Activated T-helper 1 cell treated with anti-CD3 and anti-CD28 coated beads, Interleukin-12 subunit alpha, Interleukin-12 subunit beta, Interleukin-2, Interleukin-4 antibody, amounts not matched to agents 30 ng/mL and 10 ng/mL and 1 ng/mL, durations not matched to agents 14 hours and 24 hours and 36 hours (primary cell): ENCODE measurements around the gene HNRNPF. TPM values are rescaled to one million over a fixed set of nuclear protein-coding genes. Genes with fewer than 3 reads are reported as not detected.
"Not testable (repeated sequence)": the region's sequence is repeated elsewhere in the genome, so short reads cannot be mapped to it uniquely, and the experiment has no call there.

ENCODE experiments used
- DNase-seq: peaks from one replicate; pipeline ENCODE4 v3.0.0; 2021; ENCODE audit warnings: low spot score
- H3K27ac Mint-ChIP-seq: one replicate; pipeline ENCODE4 v1.8.0; 2021; ENCODE audit warnings: mild to moderate bottlenecking, mixed read lengths
- H3K27me3 Mint-ChIP-seq: one replicate; pipeline ENCODE4 v1.8.0; 2022; ENCODE audit warnings: mild to moderate bottlenecking, moderate library complexity, mixed read lengths; ENCODE audit not compliant: insufficient read depth
- H3K36me3 Mint-ChIP-seq: one replicate; pipeline ENCODE4 v1.8.0; 2021; ENCODE audit warnings: low read depth, mixed read lengths
- H3K4me1 Mint-ChIP-seq: one replicate; pipeline ENCODE4 v1.8.0; 2021; ENCODE audit warnings: low read depth, mixed read lengths
- H3K4me3 Mint-ChIP-seq: one replicate; pipeline ENCODE4 v1.8.0; 2021; ENCODE audit warnings: mild to moderate bottlenecking, moderate library complexity, mixed read lengths
- H3K9me3 Mint-ChIP-seq: one replicate; pipeline ENCODE4 v1.8.0; 2021; ENCODE audit warnings: mixed read lengths
- intact Hi-C: fragments of 100-400 bp; cut with micrococcal nuclease; formaldehyde crosslinking; loops from one replicate; pipeline ENCODE4 v1.15.1; 2024
- total RNA-seq: library from RNA; stranded (reverse); gene quantifications from 2 replicates; pipeline ENCODE4 v1.2.3, GENCODE V29; 2022

Gene HNRNPF, protein sequence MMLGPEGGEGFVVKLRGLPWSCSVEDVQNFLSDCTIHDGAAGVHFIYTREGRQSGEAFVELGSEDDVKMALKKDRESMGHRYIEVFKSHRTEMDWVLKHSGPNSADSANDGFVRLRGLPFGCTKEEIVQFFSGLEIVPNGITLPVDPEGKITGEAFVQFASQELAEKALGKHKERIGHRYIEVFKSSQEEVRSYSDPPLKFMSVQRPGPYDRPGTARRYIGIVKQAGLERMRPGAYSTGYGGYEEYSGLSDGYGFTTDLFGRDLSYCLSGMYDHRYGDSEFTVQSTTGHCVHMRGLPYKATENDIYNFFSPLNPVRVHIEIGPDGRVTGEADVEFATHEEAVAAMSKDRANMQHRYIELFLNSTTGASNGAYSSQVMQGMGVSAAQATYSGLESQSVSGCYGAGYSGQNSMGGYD
- total RNA-seq, result 499 and 501 TPM in 2 replicates

DNA sequence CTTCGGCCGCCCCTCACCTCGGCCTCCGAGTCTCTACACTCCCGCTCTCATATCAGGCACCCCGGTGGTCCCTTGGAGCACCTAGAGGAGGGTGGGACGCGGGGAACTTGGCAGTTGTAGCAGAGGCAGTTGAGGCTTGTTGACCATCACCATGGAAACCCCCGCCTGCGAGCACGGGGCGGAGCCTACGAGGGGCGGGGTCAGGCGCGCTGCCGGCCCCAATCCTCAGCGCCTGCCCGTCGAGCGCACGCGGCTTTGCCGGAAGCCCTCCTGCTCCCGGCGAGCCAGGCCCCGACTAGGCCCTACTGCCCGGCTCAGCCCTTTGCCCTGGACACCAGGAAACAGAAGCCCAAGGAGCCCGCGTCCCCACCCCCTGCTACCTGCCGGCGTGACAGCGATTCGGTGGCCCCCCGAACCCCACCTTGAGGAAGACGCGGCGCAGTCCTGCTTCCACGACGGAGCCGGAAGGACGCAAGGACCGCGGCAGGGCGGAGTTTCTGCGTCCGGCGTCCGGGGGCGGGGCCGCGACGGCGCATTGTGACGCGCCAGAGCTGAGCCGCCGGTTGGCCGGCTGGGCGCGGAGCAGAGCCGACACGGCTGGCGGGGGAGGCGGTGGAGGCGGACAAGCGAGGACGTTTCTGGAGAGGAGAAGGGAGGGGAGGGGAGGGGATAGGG, at the start of gene HNRNPF:
HNRNPF (minus strand) TSS at position 477 of the 675 bp plus-strand sequence. CDS start 21,302 bp downstream, outside the sequence.
- Mint-ChIP-seq H3K27ac (peak within 1 kb of the TSS; percentile 100), H3K4me1 (peaks cover 34% of the 10 kb centered on the region), H3K36me3 (peaks cover 25% of the 10 kb centered on the region), H3K4me3 (peak within 1 kb of the TSS; percentile 99), H3K27me3 (no peaks in the 10 kb centered on the region), H3K9me3 (no peaks in the 10 kb centered on the region)
- intact Hi-C loops, result loop anchor here (1.0 kb wide), 2 partner anchors 11 to 27 kb away; no protein-coding TSS in a partner anchor
- peak; percentile 94 for DNase-seq

DNA sequence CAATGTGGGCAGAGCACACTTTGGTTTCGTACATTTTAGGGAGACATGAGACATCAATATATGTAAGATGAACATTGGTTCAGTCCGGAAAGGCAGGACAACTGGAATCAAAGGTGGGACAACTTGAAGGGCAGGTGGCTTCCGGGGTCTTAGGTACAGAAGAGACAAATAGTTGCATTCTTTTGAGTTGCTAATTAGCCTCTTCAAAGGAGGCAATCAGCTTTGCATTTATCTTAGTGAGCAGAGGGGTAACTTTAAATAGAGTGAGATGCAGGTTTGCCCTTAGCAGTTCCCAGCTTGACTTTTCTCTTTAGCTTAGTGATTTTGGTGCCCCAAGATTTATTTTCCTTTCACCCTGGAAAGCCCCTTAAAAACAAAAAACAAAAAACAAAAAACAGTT, 49.2 kb upstream of the HNRNPF start:
- DNase-seq, result no peak
- no peaks in the 10 kb centered on the region for H3K9me3 Mint-ChIP-seq
- peaks cover 5% of the 10 kb centered on the region for H3K36me3 Mint-ChIP-seq
- H3K27me3 Mint-ChIP-seq, result peaks cover 1% of the 10 kb centered on the region
- H3K4me1 Mint-ChIP-seq, result peaks cover 43% of the 10 kb centered on the region
- no peak overlapping the region for H3K4me3 Mint-ChIP-seq
- intact Hi-C loops, result no loop called here
- no peak overlapping the region for H3K27ac Mint-ChIP-seq

DNA sequence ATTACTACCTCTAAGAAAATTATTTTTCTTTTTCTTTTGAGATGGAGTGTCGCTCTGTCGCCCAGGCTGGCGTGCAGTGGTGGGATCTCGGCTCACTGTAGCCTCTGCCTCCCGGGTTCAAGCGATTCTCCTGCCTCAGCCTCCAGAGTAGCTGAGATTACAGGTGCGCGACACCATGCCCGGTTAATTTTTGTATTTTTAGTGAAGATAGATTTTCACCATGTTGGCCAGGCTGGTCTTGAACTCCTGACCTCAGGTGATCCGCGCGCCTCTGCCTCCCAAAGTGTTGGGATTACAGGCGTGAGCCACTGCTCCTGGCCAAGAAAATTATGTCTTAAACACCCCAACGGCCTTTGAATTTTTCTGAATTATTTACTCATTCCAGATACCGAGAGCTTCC, 47.6 kb upstream of the HNRNPF start:
- intact Hi-C loops, DNase-seq, H3K27me3 Mint-ChIP-seq, H3K36me3 Mint-ChIP-seq, H3K27ac Mint-ChIP-seq, H3K9me3 Mint-ChIP-seq: not testable (repeated sequence)
- Mint-ChIP-seq H3K4me1 (peaks cover 53% of the 10 kb centered on the region), H3K4me3 (peak overlapping the region; percentile 97)

DNA sequence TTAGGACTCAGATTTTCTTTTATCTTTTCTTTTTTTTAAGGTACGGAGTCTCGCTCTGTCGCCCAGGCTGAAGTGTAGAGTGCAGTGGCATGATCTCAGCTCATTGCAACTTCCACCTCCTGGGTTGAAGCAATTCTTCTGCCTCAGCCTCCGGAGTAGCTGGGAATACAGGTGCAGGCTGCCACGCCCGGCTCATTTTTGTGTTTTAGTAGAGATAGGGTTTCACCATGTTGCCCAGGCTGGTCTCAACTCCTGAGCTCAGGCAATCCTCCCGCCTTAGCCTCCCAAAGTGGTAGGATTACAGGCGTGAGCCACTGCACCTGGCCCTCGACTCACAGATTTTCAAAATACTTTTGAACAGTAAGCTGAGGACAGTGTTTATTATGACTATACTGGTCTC, 45.0 kb upstream of the HNRNPF start:
- H3K27me3 Mint-ChIP-seq, DNase-seq, intact Hi-C loops, H3K9me3 Mint-ChIP-seq, H3K36me3 Mint-ChIP-seq: not testable (repeated sequence)
- Mint-ChIP-seq H3K4me3 (peak overlapping the region; percentile 97), H3K4me1 (peaks cover 51% of the 10 kb centered on the region), H3K27ac (peak overlapping the region; percentile 99)

DNA sequence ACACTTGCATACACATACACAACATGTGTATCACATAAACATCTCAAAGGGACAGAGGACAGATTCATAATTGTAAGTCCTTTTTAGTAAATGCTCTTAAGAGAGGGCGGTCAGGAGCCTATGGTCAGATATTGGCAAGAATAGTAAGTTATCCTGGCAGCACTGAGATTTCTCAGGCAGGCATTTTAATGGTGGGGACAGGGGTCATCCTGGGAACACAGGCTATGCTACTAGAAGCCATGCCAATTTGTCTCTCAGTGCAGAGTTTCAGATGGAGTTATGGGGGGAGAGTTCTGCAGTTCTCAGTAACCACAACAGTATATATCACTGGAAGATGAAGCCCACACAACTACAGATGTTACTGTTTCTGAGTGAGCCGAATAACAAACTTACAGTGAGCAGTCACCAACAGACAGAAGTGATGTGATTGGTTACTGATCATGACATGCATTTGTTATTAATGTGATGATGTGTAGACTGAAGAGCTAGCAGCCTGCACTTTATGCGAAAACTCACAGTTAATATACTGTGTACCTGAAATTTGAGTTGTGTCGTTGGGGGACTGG, 44.4 kb upstream of the HNRNPF start:
- peaks cover 5% of the 10 kb centered on the region for H3K36me3 Mint-ChIP-seq
- peaks cover 44% of the 10 kb centered on the region for H3K4me1 Mint-ChIP-seq
- peak overlapping the region; percentile 88 for H3K27ac Mint-ChIP-seq
- peak overlapping the region; percentile 75 for H3K4me3 Mint-ChIP-seq
- no peaks in the 10 kb centered on the region for H3K27me3 Mint-ChIP-seq
- H3K9me3 Mint-ChIP-seq, result no peaks in the 10 kb centered on the region
- no peak for DNase-seq
- intact Hi-C loops, result no loop called here

DNA sequence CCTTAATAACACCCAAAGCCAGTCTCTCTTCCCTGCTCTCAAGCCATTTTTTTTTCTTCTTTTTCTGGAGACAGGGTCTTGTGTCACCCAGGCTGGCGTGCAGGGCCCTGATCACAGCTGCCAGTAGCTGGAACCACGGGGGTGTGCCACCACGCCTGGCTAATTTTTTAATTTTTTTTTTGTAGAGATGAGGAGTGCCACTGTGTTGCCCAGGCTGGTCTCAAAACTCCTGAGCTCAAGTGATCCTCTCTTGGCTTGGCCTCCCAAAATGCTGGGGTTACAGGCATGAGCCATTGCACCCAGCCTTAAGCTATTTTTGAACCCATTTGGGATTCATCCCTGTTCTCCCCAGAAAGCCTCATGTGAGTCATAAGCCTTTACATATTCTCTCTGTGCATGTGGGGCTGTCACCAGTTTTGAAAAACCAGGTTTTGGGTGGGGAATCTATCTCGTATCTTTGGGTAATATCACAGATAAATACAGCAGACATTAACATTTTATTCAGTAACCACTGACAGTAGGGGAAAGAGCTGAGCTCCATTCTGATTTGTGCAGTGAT, 43.4 kb upstream of the HNRNPF start:
- H3K4me1 Mint-ChIP-seq, result peaks cover 39% of the 10 kb centered on the region
- DNase-seq, result no peak
- H3K4me3 Mint-ChIP-seq, result peak overlapping the region; percentile 75
- peaks cover 8% of the 10 kb centered on the region for H3K36me3 Mint-ChIP-seq
- no peaks in the 10 kb centered on the region for H3K27me3 Mint-ChIP-seq
- intact Hi-C loops, result no loop called here
- peaks cover 4% of the 10 kb centered on the region for H3K9me3 Mint-ChIP-seq
- peak overlapping the region; percentile 88 for H3K27ac Mint-ChIP-seq

DNA sequence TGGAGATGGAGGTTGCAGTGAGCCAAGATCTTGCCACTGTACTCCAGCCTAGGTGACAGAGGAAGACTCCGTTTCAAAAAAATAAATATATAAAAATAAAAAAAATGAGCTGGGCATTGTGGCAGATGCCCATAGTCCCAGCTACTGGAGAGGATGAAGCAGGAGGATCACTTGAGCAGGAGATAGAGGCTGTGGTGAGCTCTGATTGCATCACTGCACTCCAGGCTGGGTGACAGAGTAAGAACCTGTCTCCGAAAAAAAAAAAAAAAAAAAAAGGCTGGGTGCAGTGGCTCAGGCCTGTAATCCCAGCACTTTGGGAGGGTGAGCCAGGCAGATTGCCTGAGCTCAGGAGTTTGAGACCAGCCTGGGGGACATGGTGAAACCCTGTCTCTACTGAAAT, 39.8 kb upstream of the HNRNPF start:
- no peak for DNase-seq
- no peak overlapping the region for H3K27ac Mint-ChIP-seq
- H3K4me1 Mint-ChIP-seq, result peaks cover 38% of the 10 kb centered on the region
- intact Hi-C loops, result no loop called here
- H3K27me3 Mint-ChIP-seq, result no peaks in the 10 kb centered on the region
- H3K36me3 Mint-ChIP-seq, result peaks cover 11% of the 10 kb centered on the region
- H3K9me3 Mint-ChIP-seq, result peaks cover 5% of the 10 kb centered on the region
- no peak overlapping the region for H3K4me3 Mint-ChIP-seq

DNA sequence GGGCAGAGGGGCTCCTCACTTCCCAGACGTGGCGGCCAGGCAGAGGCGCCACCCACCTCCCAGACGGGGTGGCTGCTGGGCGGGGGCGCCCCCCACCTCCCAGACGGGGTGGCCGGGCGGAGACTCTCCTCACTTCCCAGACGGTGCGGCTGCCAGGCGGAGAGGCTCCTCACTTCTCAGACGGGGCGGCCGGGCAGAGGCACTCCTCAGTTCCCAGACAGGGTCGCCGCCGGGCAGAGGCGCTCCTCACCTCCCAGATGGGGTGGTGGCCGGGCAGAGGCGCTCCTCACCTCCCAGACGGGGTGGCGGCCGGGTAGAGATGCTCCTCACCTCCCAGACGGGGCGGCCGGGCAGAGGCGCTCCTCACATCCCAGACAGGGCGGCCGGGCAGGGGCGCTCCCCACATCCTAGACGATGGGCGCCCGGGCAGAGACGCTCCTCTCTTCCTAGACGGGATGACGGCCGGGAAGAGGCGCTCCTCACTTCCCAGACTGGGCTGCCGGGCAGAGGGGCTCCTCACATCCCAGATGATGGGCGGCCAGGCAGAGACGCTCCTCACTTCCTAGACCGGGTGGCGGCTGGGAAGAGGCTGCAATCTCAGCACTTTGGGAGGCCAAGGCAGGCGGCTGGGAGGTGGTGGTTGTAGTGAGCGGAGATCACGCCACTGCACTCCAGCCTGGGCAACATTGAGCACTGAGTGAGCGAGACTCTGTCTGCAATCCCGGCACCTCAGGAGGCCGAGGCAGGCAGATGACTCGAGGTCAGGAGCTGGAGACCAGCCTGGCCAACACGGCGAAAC, 37.4 kb upstream of the HNRNPF start:
- H3K4me3 Mint-ChIP-seq, H3K9me3 Mint-ChIP-seq, H3K27ac Mint-ChIP-seq, DNase-seq, H3K27me3 Mint-ChIP-seq, intact Hi-C loops: not testable (repeated sequence)
- peaks cover 15% of the 10 kb centered on the region for H3K4me1 Mint-ChIP-seq
- peaks cover 11% of the 10 kb centered on the region for H3K36me3 Mint-ChIP-seq

DNA sequence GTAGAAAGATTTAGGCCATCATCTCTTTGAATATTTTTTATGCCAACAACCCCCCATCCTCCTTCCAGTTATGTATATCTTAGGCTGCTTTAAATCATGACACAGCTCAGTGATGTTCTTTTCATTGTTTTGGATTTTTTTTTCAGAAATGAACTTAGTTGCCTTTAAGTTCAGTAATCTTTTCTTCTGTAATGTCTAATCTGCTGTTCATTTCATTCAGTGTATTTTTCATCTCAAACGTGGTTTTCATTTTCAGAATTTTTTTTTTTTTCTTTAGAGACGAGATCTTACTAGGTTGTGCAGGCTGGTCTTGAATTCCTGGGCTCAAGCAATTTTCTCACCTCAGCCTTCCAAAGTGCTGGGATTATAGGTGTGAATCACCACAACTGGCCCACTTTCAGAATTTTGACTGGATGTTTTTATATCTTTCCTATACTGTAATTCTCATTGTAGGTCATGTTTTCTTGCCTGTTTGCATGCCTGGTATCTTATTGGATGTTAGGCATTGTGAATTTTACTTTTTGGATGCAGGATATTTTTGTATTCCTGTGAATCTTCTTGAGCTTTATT, 36.0 kb upstream of the HNRNPF start:
- peaks cover 5% of the 10 kb centered on the region for H3K9me3 Mint-ChIP-seq
- H3K27me3 Mint-ChIP-seq, result no peaks in the 10 kb centered on the region
- peaks cover 11% of the 10 kb centered on the region for H3K36me3 Mint-ChIP-seq
- H3K27ac Mint-ChIP-seq, result peak overlapping the region; percentile 52
- no peak overlapping the region for H3K4me3 Mint-ChIP-seq
- DNase-seq, result no peak
- peaks cover 15% of the 10 kb centered on the region for H3K4me1 Mint-ChIP-seq
- intact Hi-C loops, result no loop called here

DNA sequence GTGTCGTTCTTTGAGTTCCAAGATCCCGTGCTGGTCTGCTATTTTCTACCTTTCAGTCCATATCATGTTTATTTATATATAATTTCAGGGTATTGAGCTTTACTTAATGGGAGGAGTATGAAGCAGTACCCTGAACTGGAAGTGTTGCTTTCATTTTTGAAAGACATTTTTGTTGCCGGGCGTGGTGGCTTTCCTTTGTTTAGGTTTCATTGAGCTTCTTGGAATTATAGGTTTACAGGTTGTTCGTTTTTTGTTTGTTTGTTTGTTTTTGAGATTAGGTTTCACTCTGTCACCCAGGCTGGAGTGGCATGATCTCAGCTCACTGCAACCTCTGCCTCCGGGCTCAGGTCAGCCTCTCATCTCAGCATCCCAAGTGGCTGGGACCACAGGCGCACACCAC, 35.3 kb upstream of the HNRNPF start:
- H3K9me3 Mint-ChIP-seq, result peaks cover 5% of the 10 kb centered on the region
- peak overlapping the region; percentile 11 for H3K4me3 Mint-ChIP-seq
- H3K36me3 Mint-ChIP-seq, result peaks cover 11% of the 10 kb centered on the region
- H3K27ac Mint-ChIP-seq, result peak overlapping the region; percentile 52
- no peak for DNase-seq
- H3K27me3 Mint-ChIP-seq, result no peaks in the 10 kb centered on the region
- intact Hi-C loops, result no loop called here
- peaks cover 15% of the 10 kb centered on the region for H3K4me1 Mint-ChIP-seq

DNA sequence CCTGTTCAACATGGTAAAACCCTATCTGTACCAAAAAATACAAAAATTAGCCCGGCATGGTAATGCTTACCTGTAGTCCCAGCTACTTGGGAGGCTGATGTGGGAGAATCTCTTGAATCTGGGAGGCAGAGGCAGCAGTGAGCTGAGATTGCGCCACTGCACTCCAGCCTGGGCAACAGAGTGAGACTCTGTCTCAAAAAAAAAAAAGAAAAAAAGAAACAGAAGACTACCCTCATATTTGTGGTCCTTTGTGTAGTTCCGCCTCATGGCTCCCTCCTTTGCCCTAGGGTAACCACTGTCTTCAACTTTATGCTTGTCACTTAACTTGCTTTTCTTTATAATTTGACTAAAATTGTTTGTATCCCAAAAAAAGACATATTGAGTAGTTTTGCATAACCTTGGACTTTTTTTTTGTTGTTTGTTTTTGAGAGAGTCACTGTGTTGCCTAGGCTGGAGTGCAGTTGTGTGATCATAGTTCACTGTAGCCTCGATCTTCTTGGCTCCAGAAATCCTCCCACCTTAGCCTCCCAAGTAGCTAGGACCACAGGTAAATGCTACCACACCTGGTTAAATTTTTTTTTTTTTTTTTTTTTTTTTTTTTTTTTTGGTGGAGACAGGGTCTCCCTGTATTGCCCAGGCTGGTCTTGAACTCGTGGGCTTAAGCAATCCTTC, 31.6 kb upstream of the HNRNPF start:
- intact Hi-C loops, result no loop called here
- peaks cover 13% of the 10 kb centered on the region for H3K36me3 Mint-ChIP-seq
- H3K4me3 Mint-ChIP-seq, result no peak overlapping the region
- H3K27me3 Mint-ChIP-seq, result no peaks in the 10 kb centered on the region
- no peak overlapping the region for H3K27ac Mint-ChIP-seq
- peaks cover 27% of the 10 kb centered on the region for H3K4me1 Mint-ChIP-seq
- no peak for DNase-seq
- H3K9me3 Mint-ChIP-seq, result no peaks in the 10 kb centered on the region
